GM18861 (cell line): ENCODE measurements around the gene NNT.
"Not testable (repeated sequence)": the region's sequence is repeated elsewhere in the genome, so short reads cannot be mapped to it uniquely, and the experiment has no call there.

Source experiments
- ATAC-seq: cut with Tn5 transposase; IDR thresholded peaks from one replicate; pipeline ENCODE4 v1.9.1; 2021; ENCODE audit not compliant: unreplicated experiment

The NNT gene

DNA sequence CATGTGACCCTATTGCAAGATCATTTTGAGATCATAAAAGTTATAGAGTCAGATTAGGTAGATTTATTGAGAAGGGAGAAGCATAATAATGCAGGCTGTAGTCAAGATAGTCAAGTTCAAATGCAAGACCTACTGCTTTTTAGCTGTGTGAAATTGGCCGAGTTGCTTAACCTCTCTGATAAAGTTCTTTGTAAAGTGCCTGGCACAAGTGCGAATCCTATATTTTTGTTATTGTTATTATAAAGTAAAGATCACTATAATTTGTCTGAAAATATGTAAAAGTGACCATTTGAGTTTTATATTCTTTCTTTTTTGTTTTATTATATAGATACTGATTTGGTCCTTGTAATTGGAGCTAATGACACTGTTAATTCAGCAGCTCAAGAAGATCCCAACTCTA is 99.3 kb downstream of the NNT start:
- no peak for ATAC-seq

DNA sequence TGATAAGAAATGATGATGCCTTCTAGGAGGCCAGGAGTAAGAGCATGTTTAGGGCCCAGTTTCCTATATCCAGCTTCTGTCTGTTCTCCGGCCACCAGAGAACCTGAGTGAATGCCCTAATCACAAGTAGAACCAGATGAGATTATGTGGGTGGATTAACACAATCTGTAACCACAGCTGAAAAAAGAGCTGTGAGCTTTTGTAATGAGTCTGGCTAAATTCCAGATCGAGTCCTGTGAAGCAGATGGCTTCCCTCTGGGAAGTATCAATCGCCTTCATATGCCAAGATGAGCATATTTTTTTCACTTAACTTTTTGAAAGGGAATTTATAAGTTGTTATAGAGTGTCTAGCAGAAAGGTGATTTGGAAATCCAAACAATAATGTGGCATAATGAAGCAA is 99.8 kb downstream of the NNT start:
- no peak for ATAC-seq

DNA sequence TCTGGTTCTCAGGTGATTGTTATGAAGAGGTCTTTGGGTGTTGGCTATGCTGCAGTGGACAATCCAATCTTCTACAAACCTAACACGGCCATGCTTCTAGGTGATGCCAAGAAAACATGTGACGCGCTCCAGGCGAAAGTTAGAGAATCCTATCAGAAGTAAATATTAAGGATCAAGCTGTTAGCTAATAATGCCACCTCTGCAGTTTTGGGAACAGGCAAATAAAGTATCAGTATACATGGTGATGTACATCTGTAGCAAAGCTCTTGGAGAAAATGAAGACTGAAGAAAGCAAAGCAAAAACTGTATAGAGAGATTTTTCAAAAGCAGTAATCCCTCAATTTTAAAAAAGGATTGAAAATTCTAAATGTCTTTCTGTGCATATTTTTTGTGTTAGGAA is 101.3 kb downstream of the NNT start:
- no peak for ATAC-seq

DNA sequence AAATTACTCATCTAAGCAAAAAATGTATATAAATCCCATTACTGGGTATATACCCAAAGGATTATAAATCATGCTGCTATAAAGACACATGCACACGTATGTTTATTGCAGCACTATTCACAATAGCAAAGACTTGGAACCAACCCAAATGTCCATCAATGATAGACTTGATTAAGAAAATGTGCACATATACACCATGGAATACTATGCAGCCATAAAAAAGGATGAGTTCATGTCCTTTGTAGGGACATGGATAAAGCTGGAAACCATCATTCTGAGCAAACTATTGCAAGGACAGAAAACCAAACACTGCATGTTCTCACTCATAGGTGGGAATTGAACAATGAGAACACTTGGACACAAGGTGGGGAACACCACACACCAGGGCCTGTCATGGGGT is 103.6 kb downstream of the NNT start:
- ATAC-seq = not testable (repeated sequence)

DNA sequence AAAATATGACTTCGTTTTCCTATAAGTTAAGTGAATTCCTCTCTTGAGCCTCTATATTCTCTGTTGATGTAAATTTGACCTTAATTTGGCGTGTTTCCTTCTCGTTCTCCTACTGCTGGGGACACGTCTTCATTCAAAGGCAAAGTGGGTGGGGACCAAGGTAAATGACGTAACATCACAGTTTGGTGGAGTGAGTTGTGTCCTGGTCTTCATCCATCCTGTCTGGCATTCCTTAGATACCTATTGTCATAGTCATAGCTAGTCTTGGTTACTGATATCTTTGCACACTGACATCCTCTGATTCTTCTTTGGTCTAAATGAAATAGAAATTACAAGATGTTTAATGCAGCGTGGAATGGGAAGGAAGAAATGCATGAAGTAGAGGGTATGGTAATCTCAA is 108.5 kb downstream of the NNT start:
- no peak for ATAC-seq

DNA sequence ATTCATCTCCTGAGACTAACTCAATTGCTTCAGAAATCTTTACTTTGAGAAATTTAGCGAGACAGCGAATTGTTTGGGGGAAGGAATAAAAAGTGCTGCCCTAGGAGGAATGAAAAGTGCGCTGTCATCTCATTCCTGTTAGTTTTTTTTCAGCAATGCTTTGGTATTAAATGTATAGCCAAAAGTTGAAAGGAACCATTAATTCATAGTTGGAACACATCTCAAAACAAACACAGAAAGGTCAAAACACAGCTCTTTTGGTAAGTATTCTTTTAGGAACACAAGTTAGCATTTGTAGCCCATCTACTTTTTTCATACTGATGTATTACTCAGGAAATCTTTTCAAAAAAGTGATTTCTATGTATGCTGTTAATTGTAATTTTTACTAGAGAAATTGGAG is 109.1 kb downstream of the NNT start:
- no peak for ATAC-seq

DNA sequence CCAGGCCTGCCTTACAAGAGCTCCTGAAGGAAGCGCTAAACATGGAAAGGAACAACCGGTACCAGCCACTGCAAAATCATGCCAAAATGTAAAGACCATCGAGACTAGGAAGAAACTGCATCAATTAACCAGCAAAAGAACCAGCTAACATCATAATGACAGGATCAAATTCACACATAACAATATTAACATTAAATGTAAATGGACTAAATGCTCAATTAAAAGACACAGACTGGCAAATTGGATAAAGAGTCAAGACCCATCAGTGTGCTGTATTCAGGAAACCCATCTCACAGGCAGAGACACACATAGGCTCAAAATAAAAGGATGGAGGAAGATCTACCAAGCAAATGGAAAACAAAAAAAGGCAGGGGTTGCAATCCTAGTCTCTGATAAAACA is 116.8 kb downstream of the NNT start:
- ATAC-seq = not testable (repeated sequence)

DNA sequence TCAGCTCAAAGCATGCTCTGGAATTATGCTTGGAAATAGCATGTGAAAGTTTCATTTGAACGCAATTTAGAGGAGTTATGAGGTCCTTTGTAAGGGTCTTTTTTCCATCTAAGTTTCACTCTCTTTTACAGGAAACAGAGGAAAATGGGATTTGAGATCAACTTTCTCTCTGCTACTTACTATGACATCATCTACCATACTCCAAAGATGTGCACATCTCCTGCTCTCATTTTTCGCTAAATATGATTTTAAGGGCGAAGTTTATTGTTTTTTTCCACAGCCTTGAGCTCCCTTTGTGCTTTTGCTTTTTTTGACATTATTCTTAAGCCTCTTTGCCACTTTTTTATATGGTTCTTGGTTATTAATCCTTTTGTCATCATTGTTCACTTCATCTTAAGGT is 125.6 kb downstream of the NNT start:
- no peak for ATAC-seq

DNA sequence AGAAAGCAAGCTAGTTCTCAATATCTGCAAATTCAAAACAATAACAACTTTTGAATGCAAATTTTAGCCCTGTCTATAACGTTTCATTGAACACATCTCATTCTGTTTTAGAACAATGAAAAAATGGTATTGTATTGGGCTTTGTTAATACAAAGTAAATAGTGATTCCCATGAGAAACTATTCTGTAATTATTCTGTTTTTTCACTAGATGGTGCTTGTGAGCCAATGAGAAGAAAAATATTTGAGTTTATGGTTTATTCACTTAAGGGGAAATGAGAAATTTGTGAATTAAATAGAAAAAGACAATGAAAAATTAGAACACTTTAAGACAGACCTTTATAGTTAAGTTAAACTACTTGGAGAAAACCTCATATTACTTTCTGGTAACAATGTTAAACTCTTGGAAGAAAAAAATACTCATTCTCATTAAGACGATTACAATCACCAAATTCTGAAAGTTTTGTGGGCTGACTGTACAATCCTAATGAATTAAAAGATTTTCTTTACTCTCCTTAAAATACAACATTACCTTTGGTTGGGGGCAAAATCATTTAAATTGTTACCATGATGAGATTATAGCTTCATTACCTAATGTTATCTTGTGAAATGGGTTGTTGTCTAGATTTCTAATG is 127.0 kb downstream of the NNT start:
- ATAC-seq = no peak

DNA sequence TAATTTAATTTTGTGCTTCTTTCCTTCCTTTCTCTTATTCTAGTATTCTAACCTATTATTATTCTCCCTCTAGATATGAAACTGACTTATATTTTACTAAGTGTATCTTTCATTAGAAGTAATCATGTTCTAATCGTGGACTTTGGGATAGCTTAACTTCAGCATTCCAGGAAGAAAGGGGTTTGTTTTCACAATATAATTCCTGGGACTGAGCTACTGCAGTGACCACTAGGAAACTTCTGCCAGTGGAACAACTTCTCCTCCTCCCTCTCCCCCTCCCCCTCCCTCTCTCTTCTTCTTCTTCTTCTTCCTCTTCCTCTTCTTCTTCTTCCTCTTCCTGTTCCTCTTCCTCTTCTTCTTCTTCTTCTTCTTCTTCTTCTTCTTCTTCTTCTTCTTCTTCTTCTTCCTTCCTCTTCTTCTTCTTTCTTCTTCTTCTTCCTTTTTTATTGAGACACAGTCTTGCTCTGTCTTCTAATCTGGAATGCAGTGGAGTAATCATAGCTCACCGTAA is 127.9 kb downstream of the NNT start:
- no peak for ATAC-seq

DNA sequence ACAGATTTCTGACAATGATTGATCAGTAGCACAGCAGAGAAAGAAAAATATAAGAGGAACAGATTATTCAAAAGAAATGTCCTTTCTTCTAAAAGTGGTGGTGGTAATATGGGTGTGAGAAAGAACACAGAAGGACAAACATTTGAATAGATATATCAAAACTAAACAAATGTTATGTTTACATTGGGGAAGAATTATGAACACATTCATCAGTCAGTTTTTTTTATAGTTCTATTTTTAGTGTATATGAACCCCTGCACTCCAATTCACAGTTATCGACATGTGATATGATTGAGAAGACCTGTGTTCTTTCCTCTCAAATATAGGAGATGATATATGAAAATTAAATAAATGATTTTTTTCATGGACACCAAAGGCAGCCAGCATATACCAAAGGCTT is 128.6 kb downstream of the NNT start:
- ATAC-seq = no peak

DNA sequence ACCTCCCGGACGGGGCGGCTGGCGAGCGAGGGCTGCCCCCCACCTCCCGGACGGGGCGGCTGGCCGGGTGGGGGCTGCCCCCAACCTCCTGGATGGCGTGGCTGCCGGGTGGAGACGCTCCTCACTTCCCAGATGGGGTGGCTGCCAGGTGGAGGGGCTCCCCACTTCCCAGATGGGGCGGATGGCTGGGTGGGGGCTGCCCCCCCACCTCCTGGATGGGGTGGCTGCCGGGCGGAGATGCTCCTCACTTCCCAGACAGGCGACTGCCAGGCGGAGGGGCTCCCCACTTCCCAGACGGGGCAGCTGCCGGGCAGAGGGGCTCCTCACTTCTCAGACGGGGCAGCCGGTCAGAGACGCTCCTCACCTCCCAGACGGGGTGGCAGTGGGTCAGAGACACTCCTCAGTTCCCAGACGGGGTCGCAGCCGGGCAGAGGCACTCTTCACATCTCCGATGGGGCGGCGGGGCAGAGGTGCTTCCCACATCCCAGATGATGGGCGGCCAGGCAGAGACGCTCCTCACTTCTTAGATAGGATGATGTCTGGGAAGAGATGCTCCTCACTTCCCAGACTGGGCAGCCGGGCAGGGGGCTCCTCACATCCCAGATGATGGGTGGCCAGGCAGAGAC is 143.1 kb downstream of the NNT start:
- ATAC-seq = not testable (repeated sequence)

DNA sequence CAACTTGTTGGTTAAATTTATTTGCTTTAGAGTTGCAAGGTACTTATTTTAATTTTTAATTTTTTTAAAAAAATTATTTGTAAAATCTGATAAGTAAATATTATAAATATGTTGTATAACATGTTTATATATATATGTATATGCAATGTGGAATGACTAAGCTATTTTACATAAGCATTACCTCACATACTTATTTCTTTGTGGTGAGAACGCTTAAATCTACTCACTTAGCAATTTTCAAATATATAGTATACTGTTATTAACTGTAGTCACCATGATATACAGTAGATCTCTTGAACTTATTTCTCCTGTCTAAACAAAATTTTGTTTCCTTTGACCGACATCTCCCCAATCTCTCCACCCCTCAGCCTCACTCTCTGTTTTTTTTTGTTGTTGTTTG is 147.8 kb downstream of the NNT start:
- no peak for ATAC-seq

DNA sequence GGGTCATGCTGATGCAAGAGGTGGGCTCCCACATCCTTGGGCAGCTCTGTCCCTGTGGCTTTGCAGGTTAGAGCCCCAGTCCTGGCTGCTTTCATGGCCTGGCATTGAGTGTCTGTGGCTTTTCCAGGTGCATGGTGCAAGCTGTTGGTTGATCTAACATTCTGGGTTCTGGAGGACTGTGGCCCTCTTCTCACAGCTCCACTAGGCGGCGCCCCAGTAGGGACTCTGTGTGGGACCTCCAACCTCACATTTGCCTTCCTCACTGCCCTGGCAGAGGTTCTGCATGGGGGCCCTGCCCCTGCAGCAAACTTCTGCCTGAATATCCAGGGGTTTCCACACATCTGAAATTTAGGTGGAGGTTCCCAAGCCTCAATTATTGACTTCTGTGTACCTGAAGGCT is 150.1 kb downstream of the NNT start:
- no peak for ATAC-seq
